Muscle of leg (tissue), 9 donors: Measurements from ENCODE around the gene RPL19. TPM values are rescaled to one million over a fixed set of nuclear protein-coding genes. Genes with fewer than 3 reads are reported as not detected.

Experiments used
- polyA plus RNA-seq, 8 donors: library from polyadenylated mRNA; unstranded; fragments of 120-200 nt; gene quantifications; one replicate each; pipeline versions ENCODE4 v1.2.1 to v1.2.3, GENCODE V29; 2013; ENCODE audit warnings: inconsistent platforms in 1 of 8, low replicate concordance in 1 of 8; ENCODE audit not compliant: insufficient read length in 8 of 8, insufficient read depth in 1 of 8
- total RNA-seq: library from RNA; stranded (reverse); fragments of 120-200 nt; gene quantifications from one replicate; pipeline ENCODE4 v1.2.4, GENCODE V29; 2013

The RPL19 gene
- total and polyA plus RNA-seq, 9 donors = 2,380 to 4,258 (median 2,720) TPM

Other genes with a start within 250 kb of the RPL19 start
- gene FBXO47, start 232.9 kb upstream of the RPL19 start, total RNA-seq = not detected
- gene FBXO47, start 232.9 kb upstream of the RPL19 start, polyA plus RNA-seq = not detected
- gene PLXDC1, start 48.6 kb upstream of the RPL19 start, total RNA-seq = 2.0 TPM
- 1 to 10 TPM; 3.6 to 8.7 (median 5.6) TPM for gene PLXDC1, start 48.6 kb upstream of the RPL19 start, polyA plus RNA-seq
- gene ARL5C, start 34.1 kb upstream of the RPL19 start, total RNA-seq = 0.31 TPM
- gene ARL5C, start 34.1 kb upstream of the RPL19 start, polyA plus RNA-seq = under 1 TPM in 5 of 8 donors, not detected in 3; 0.24 to 0.53 (median 0.37) TPM
- gene CACNB1, start 2.6 kb upstream of the RPL19 start, total RNA-seq = 151 TPM
- 100 to 1,000 TPM; 114 to 227 (median 200) TPM for gene CACNB1, start 2.6 kb upstream of the RPL19 start, polyA plus RNA-seq
- gene STAC2, start 25.7 kb downstream of the RPL19 start, total RNA-seq = 0.04 TPM
- gene STAC2, start 25.7 kb downstream of the RPL19 start, polyA plus RNA-seq = under 1 TPM; 0.09 to 0.30 (median 0.20) TPM
- 8.1 TPM for gene FBXL20, start 201.3 kb downstream of the RPL19 start, total RNA-seq
- gene FBXL20, start 201.3 kb downstream of the RPL19 start, polyA plus RNA-seq = 1 to 10 TPM; 5.0 to 7.2 (median 5.9) TPM